Smooth muscle cell (in vitro differentiated cells): ENCODE data around the gene CDC42BPB. TPM values are rescaled to one million over a fixed set of nuclear protein-coding genes. Genes with fewer than 3 reads are reported as not detected.

Experiments used
- DNase-seq: peaks from one replicate; lab custom pipeline; 2025; ENCODE audit not compliant: unreplicated experiment; lab: John Stamatoyannopoulos, UW
- H2AFZ ChIP-seq: fragments of 200-600 bp; sonication (generic); 2 replicates; pipeline ENCODE4 v1.6.0; 2016; ENCODE audit warnings: antibody characterized with exemption, low read depth, mild to moderate bottlenecking
- H3F3A ChIP-seq: fragments of 200-600 bp; sonication (generic); 2 replicates; pipeline ENCODE4 v1.6.0; 2017; ENCODE audit warnings: antibody characterized with exemption, low read depth
- H3K27ac ChIP-seq: fragments of 200-600 bp; sonication (generic); 2 replicates; pipeline ENCODE4 v1.5.1; 2016; ENCODE audit warnings: low read depth, mild to moderate bottlenecking
- H3K27me3 ChIP-seq: fragments of 200-600 bp; sonication (generic); 2 replicates; pipeline ENCODE4 v1.6.1; 2016; ENCODE audit warnings: low read depth, mild to moderate bottlenecking
- H3K36me3 ChIP-seq: fragments of 200-600 bp; sonication (generic); 2 replicates; pipeline ENCODE4 v1.5.1; 2016; ENCODE audit warnings: low read depth
- H3K4me1 ChIP-seq: fragments of 200-600 bp; sonication (generic); 2 replicates; pipeline ENCODE4 v1.5.1; 2016; ENCODE audit warnings: low read depth
- H3K4me2 ChIP-seq: fragments of 200-600 bp; sonication (generic); 2 replicates; pipeline ENCODE4 v1.6.0; 2016; ENCODE audit warnings: mild to moderate bottlenecking
- H3K4me3 ChIP-seq: fragments of 200-600 bp; sonication (generic); 2 replicates; pipeline ENCODE4 v1.5.1; 2016; ENCODE audit warnings: mild to moderate bottlenecking
- H3K79me2 ChIP-seq: fragments of 200-600 bp; sonication (generic); 2 replicates; pipeline ENCODE4 v1.6.0; 2016; ENCODE audit warnings: low read depth, mild to moderate bottlenecking
- H3K9ac ChIP-seq: fragments of 200-600 bp; sonication (generic); 2 replicates; pipeline ENCODE4 v1.6.0; 2016; ENCODE audit warnings: low read depth
- H3K9me3 ChIP-seq: fragments of 200-600 bp; sonication (generic); replicated peaks from 2 replicates; pipeline ENCODE4 v1.5.1; 2016; ENCODE audit warnings: low read depth
- H4K20me1 ChIP-seq: fragments of 200-600 bp; sonication (generic); 2 replicates; pipeline ENCODE4 v1.6.0; 2016; ENCODE audit warnings: low read depth
- WGBS: methylation state at CpG from one replicate; pipeline ENCODE4 v1.1.7; 2016; ENCODE audit warnings: low lambda C conversion rate; 5-methylcytosine and 5-hydroxymethylcytosine counted together
- polyA plus RNA-seq: library from polyadenylated mRNA; unstranded; fragments of >200 nt; fragmentation: Nextera tagmentation; extraction: Ambion mirVana; gene quantifications from 2 replicates; pipeline ENCODE4 v1.2.1, GENCODE V29; 2016
- total RNA-seq: library from RNA; depleted of rRNA; stranded (reverse); fragments of >200 nt; gene quantifications from 2 replicates; pipeline ENCODE4 v1.2.3, GENCODE V29; 2014
- TF ChIP-seq, protein P1 (sequence below): fragments of 200-600 bp; sonication (generic); IDR thresholded peaks from 2 replicates; pipeline ENCODE4 v1.5.1; 2017; ENCODE audit warnings: borderline replicate concordance, mild to moderate bottlenecking, antibody characterized with exemption; ENCODE audit not compliant: insufficient read depth, poor library complexity, severe bottlenecking

The CDC42BPB gene
- total and polyA plus RNA-seq, 2 experiments from 2014 or later, result 11.3 to 71.2 TPM

DNA sequence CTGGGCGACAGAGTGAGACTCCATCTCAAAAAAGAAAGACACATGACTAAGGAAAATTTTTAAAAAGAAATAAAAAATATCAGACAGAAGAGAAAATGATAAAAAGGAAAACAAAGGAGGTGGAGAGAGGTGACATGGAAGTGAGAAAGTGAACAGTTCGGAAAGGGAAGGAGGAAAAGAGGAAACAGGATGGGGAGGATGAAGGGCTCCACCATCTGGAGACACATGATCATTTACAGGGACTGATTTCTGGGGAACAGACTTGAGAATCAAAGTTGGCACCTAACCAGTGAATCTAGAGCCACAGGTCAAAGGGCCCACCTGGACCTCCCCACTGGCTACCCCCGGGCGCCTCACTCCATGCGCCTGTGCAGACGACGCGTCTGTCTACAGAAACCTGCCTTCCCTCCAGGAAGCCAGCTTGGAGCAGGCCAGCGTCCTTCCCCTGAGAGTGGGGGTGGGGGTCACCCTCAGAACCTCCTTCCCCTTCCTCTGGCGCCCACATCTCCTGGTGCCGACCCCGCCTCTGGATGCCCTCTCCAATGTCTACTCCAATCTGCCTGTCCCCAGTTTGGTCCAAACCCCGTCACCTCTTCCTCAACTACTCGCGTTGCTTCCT lies 74.4 kb downstream of the CDC42BPB start:
- H3K4me3 ChIP-seq, result no peak overlapping the region
- H3F3A ChIP-seq, result no peaks in the 10 kb centered on the region
- TF ChIP-seq, protein P1, sequence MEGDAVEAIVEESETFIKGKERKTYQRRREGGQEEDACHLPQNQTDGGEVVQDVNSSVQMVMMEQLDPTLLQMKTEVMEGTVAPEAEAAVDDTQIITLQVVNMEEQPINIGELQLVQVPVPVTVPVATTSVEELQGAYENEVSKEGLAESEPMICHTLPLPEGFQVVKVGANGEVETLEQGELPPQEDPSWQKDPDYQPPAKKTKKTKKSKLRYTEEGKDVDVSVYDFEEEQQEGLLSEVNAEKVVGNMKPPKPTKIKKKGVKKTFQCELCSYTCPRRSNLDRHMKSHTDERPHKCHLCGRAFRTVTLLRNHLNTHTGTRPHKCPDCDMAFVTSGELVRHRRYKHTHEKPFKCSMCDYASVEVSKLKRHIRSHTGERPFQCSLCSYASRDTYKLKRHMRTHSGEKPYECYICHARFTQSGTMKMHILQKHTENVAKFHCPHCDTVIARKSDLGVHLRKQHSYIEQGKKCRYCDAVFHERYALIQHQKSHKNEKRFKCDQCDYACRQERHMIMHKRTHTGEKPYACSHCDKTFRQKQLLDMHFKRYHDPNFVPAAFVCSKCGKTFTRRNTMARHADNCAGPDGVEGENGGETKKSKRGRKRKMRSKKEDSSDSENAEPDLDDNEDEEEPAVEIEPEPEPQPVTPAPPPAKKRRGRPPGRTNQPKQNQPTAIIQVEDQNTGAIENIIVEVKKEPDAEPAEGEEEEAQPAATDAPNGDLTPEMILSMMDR, result no peak
- no peaks in the 10 kb centered on the region for H3K4me1 ChIP-seq
- peaks cover 7% of the 10 kb centered on the region for H3K79me2 ChIP-seq
- no peak for DNase-seq
- no peaks in the 10 kb centered on the region for H3K36me3 ChIP-seq
- H3K4me2 ChIP-seq, result no peak overlapping the region
- no peaks in the 10 kb centered on the region for H3K27me3 ChIP-seq
- H3K9me3 ChIP-seq, result peaks cover 3% of the 10 kb centered on the region
- no peak overlapping the region for H3K27ac ChIP-seq
- peaks cover 28% of the 10 kb centered on the region for H4K20me1 ChIP-seq
- no peak overlapping the region for H3K9ac ChIP-seq
- WGBS, result 94% methylated on average over 15 of the region's 15 CpGs
- H2AFZ ChIP-seq, result no peak overlapping the region

DNA sequence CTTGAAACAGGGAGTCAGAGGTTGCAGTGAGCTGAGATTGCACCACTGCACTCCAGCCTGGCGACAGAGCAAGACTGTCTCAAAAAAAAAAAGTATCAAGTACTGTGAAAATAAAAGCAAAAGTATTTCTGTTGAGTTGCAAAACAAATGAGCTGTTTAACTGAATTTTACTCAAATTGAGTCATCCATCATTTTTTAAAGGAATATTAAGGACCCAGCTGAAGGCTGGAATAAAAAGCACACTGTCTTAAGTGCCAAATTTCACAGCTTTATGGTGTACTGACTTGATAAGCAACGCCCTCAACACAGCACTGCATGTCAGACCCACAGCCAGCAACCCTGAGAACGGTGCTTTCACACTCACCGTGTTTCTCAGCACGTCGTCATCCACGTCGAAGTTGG lies 76.9 kb downstream of the CDC42BPB start:
- Histone ChIP-seq H3K4me1 (no peaks in the 10 kb centered on the region), H3K79me2 (peaks cover 5% of the 10 kb centered on the region), H4K20me1 (peaks cover 24% of the 10 kb centered on the region), H3K9me3 (no peaks in the 10 kb centered on the region), H3K27ac (no peak overlapping the region), H3K9ac (no peak overlapping the region), H3K27me3 (no peaks in the 10 kb centered on the region), H3F3A (no peaks in the 10 kb centered on the region), H3K4me3 (no peak overlapping the region), H3K4me2 (no peak overlapping the region), H3K36me3 (no peaks in the 10 kb centered on the region), H2AFZ (no peak overlapping the region)
- 95% methylated on average over 8 of the region's 8 CpGs for WGBS
- DNase-seq, result no peak
- TF ChIP-seq, protein P1, result no peak

DNA sequence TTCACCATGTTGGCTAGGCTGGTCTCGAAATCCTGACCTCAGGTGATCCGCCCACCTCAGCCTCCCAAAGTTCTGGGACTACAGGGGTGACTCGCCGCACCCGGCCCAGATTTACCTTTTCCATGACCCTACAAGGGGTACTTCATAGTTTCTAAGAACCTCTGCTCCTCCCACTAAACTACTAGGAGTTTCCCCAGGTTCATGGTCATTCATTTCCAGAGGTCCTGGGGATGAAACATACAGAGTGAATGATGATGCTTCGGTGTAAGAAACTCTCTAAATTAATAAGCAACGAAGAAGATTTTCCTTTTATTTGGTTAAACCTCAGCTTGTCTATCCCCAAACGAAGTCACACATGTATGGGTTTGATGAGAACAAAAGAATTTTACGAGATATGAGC lies 77.9 kb downstream of the CDC42BPB start:
- DNase-seq, result no peak
- Histone ChIP-seq H3K4me2 (no peak overlapping the region), H3K36me3 (peaks cover 4% of the 10 kb centered on the region), H3K27me3 (no peaks in the 10 kb centered on the region), H2AFZ (no peak overlapping the region), H3K4me1 (no peaks in the 10 kb centered on the region), H3K79me2 (peaks cover 5% of the 10 kb centered on the region), H3K9me3 (no peaks in the 10 kb centered on the region), H3K27ac (no peak overlapping the region), H3K9ac (no peak overlapping the region), H4K20me1 (peaks cover 20% of the 10 kb centered on the region), H3K4me3 (no peak overlapping the region), H3F3A (no peaks in the 10 kb centered on the region)
- WGBS, result 97% methylated on average over 9 of the region's 9 CpGs
- TF ChIP-seq, protein P1, result no peak

DNA sequence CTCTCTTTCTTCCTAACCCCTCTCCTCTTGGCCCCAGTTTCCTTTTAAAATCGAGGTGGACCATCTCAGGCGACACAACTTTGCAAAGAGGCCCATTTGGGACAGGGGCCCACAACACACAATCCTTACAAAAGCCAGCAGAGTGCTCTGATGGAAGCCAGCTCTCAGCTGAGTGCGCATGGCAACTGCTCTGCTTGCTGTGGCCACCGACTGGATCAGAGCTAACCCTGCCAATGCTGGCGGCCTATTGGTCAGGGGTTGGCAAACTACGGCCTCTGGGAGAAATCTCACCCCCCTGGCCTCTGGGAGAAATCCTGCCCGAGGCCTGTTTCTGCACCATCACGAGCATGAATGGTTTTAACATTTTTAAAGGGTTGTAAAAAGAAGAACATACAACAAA lies 79.9 kb downstream of the CDC42BPB start:
- Histone ChIP-seq H3F3A (no peaks in the 10 kb centered on the region), H3K9me3 (no peaks in the 10 kb centered on the region), H3K27me3 (no peaks in the 10 kb centered on the region), H3K9ac (no peak overlapping the region), H3K79me2 (peaks cover 5% of the 10 kb centered on the region), H3K4me3 (no peak overlapping the region), H4K20me1 (peaks cover 13% of the 10 kb centered on the region), H3K4me2 (no peak overlapping the region), H3K4me1 (no peaks in the 10 kb centered on the region), H2AFZ (no peak overlapping the region), H3K36me3 (peaks cover 4% of the 10 kb centered on the region), H3K27ac (no peak overlapping the region)
- 80% methylated on average over 8 of the region's 8 CpGs for WGBS
- no peak for DNase-seq
- TF ChIP-seq, protein P1, result no peak
